Coronary artery (tissue), 2 donors: ENCODE data around the gene HAS3.
"Not testable (repeated sequence)": the region's sequence is repeated elsewhere in the genome, so short reads cannot be mapped to it uniquely, and the experiment has no call there.

Source experiments
- DNase-seq: peaks from one replicate; pipeline ENCODE4 v3.0.0-alpha.2; 2017; ENCODE audit warnings: low spot score
- H3K27ac ChIP-seq, 2 donors: fragments of 200-600 bp; sonication (generic); one replicate each; pipeline ENCODE4 v1.5.1; 2016 to 2019
- H3K4me3 ChIP-seq: fragments of 200-600 bp; sonication (generic); 2 replicates; pipeline ENCODE4 v1.5.1; 2016; ENCODE audit warnings: mild to moderate bottlenecking, moderate library complexity
- TF ChIP-seq, protein P1 (sequence below): fragments of 200-600 bp; sonication (generic); IDR thresholded peaks from one replicate; pipeline ENCODE4 v1.5.1; 2019; ENCODE audit warnings: antibody characterized with exemption

The HAS3 gene, protein sequence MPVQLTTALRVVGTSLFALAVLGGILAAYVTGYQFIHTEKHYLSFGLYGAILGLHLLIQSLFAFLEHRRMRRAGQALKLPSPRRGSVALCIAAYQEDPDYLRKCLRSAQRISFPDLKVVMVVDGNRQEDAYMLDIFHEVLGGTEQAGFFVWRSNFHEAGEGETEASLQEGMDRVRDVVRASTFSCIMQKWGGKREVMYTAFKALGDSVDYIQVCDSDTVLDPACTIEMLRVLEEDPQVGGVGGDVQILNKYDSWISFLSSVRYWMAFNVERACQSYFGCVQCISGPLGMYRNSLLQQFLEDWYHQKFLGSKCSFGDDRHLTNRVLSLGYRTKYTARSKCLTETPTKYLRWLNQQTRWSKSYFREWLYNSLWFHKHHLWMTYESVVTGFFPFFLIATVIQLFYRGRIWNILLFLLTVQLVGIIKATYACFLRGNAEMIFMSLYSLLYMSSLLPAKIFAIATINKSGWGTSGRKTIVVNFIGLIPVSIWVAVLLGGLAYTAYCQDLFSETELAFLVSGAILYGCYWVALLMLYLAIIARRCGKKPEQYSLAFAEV

DNA sequence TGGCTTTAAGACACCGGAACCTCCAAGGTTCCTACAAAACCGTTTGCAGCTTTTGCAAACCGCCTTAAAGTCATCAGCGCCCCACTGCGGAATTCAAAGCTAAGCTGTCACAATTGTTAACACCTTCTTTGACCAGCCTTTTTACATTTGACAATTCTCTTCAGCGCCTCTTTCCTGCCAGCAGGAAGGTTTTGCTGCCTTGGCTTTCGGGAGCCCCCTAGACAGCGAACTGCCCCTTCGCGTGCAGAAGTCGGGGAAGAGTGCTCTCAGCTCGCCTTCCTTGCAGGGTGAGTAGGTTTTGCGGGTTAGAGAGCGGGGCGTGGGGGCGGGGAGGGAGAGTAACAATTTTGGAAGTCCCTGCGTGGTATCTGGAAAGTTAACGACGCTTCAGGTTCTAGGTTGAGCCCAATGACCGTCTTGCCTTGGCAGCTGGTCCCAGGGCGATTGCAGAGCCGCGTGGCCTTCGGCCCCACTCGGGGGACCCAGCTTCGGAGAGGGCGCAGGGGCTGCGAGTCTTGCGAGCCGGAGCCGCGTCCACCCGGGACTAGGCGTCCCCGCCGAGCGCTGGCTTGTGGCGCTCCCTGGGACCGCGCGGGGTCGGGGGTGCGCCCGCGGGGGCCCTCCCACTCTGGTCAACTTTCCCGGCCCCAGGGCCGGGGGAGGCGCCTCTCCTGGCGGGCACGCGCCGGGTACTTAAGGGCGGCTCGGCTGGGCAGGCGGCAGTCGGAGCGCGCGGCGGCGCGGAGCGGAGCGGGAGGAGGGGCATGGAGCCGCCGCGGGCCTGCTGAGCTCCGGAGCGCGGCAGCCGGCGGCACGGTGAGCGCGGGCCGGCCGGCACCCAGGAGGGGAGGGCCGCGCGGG, at the start of gene HAS3:
HAS3 (plus strand) TSS at position 153 of the 861 bp plus-strand sequence. CDS start 3,743 bp downstream, outside the sequence.
- H3K27ac ChIP-seq: no peak within 1 kb of the TSS
- DNase-seq: no peak
- TF ChIP-seq, protein P1, sequence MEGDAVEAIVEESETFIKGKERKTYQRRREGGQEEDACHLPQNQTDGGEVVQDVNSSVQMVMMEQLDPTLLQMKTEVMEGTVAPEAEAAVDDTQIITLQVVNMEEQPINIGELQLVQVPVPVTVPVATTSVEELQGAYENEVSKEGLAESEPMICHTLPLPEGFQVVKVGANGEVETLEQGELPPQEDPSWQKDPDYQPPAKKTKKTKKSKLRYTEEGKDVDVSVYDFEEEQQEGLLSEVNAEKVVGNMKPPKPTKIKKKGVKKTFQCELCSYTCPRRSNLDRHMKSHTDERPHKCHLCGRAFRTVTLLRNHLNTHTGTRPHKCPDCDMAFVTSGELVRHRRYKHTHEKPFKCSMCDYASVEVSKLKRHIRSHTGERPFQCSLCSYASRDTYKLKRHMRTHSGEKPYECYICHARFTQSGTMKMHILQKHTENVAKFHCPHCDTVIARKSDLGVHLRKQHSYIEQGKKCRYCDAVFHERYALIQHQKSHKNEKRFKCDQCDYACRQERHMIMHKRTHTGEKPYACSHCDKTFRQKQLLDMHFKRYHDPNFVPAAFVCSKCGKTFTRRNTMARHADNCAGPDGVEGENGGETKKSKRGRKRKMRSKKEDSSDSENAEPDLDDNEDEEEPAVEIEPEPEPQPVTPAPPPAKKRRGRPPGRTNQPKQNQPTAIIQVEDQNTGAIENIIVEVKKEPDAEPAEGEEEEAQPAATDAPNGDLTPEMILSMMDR: no peak

DNA sequence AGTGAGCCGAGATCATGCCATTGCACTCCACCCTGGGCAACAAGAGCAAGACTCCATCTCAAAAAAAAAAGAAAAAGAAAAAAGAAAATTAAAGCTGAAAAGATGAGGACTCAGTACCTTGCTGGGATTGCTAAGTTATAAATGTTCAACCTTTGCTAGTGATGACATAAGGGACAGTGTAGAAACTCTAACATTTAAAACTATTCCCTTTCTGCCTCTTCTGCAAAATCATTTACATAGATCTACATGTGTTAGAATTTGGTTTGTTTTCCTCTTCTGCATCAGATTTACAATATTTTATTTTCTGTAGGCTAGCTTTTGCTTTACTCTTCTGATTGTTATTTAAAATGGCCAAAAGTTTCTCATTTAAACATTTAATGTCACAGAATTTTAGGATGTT, 49.5 kb upstream of the HAS3 start:
- Histone ChIP-seq H3K27ac (no peak overlapping the region), H3K4me3 (no peak overlapping the region)
- no peak for DNase-seq
- TF ChIP-seq, protein P1: no peak

More for the DNA sequence above, at the start of gene HAS3:
- H3K4me3 ChIP-seq: peak within 1 kb of the TSS; percentile 65

DNA sequence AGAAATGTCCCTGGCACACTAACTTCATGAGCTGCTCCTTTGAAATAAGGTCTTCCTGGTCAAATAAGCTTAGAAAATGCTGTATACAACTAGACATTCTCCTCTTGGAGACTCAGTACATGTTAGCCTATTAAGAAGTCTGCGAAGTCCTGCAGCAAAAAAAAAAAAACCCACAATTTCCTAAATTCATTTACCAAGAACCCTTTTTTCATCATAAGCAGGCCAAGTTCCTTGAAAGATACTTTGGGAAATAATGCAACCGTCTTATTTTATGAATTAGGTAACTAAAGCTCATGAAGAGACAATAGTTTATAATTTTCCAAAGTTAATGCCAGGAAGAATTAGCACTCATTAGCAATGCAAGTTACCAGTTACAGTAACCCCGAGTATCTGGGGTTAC, 49.0 kb upstream of the HAS3 start:
- no peak for DNase-seq
- no peak overlapping the region for H3K4me3 ChIP-seq
- no peak overlapping the region for H3K27ac ChIP-seq
- TF ChIP-seq, protein P1: no peak

DNA sequence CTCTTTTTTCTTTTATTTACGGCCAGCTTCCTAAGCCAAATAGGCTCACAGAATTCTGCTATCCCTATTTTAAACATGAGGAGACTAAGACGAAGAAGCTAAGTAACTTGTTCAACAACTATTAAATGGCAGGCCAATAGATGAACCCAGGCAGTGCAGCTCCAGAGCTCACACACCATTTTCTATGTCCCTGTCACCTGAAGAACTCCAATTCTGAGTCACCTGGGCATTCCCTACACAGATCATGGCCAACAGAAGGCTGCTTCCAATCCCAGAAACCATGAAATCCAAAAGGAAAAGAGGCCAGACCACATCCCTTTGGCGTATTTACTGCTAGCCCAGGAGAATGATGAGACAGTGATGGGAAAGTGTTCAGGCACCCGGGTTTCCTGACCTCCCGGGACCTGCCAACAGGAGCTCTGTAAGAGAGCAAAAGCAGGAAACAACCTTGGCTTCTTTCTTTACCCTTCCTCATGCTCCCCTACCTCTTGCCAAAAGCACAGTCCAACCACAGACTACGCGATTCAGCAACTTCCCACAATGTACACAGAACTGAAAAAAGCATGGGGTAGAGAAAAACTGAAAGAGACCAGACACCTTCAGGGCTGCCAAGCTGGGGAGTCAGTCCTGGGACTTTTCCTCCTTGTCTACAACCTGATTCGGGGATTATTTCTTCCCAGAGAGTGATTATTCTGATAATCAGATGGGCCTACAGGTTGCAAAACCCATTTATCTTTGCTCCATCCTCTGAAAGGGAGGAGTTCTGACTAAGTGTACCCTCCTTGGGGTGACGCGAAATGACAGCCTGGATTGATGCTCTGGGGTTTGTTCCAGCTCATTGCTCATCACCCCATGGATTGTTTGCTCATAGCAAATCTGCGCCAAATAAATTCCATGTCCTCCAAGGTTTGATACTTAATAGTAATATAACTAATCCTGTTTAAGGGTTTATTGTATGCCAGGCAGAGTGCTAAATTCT, 47.8 kb upstream of the HAS3 start:
- TF ChIP-seq, protein P1: no peak
- Histone ChIP-seq H3K4me3 (no peak overlapping the region), H3K27ac (no peak overlapping the region)
- DNase-seq: no peak

DNA sequence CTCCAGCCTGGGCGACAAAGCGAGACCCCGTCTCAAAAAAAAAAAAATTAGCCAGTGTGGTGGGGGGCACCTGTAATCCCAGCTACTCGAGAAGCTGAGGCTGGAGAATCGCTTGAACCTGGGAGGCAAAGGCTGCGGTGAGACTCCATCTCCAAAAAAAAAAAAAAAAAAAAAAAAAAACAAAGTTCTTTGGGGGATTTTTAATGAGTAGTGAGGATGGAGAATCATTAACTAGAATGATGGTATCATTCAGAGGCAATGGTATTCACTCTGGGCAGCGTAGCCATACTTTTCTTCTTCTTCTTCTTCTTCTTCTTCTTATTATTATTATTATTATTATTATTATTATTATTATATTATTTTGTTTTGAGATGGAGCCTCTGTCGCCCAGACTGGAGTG, 42.0 kb upstream of the HAS3 start:
- H3K27ac ChIP-seq, DNase-seq, H3K4me3 ChIP-seq: not testable (repeated sequence)

DNA sequence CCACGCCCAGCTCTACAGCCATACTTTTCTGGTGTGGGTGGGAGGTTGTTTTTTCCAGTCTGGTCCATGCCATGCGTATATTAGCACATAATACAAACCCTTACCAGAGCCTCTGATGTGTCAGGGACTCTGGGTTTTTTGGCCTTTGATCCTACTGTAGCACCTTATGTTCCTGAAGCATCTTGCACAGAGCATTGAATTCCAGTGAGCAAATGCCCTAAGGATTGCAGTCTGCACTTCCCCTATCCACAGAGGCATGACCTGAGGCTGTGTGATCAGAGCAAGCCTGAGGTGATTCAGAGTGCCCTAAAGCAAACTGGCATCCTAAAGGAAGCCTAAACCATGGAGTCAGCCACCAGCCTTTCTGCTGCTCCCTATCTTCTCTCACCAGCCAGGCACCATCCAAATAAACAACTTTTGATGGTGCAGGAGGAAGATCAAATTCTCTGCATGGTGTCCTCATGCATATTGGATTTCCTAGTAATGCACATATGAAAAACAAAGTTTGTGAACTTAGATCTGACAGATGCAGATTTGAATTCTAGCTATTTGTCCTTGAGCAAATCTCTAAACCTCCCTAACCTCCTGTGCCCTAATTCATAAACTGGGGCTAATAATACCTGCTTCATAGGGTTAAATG, 41.2 kb upstream of the HAS3 start:
- no peak overlapping the region for H3K4me3 ChIP-seq
- no peak overlapping the region for H3K27ac ChIP-seq
- TF ChIP-seq, protein P1: no peak
- no peak for DNase-seq
